Anterior cingulate cortex (tissue), 58 donors: ENCODE data around the gene INTS12.
"Not testable (repeated sequence)": the region's sequence is repeated elsewhere in the genome, so short reads cannot be mapped to it uniquely, and the experiment has no call there.

Experiments used
- DNase-seq, 58 donors: peaks; one replicate each; lab custom pipeline; 2025; lab: John Stamatoyannopoulos, UW

The INTS12 gene

DNA sequence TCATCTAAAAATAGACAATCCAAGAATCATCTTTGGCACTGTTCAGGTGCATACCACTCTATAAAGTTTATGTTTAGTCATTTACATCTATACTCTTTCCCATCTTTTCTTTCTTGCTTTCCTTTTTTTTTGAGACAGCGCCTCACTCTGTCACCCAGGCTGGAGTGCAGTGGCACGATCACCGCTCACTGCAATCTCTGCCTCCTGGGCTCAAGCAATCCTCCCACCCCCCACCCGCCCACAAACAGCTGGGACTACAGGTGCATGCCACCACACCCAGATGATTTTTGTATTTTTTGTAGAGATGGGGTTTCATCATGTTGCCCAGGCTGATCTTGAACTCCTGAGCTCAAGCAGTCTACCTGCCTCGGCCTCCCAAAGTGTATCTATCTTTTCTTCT lies 13.7 kb downstream of the INTS12 start:
- not testable (repeated sequence) for DNase-seq

DNA sequence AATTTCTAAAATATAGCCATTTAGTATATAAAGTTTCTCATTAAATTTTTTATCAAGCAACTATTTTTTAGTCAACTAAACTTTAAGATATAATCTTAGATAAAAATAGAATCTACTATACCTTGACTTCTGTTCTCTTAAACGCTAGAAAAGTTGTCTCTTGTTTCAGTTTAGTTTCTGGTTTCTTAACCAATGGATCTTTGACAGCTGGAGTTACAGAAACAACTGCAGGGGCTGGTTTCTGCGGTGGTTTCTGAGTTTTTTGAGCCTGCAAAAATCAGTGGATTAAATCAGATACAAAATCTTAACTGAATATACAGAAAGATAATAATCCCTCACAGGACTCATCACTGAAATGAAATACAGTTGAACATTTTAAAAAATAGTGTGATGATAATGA lies 21.9 kb downstream of the INTS12 start:
- no peak for DNase-seq

DNA sequence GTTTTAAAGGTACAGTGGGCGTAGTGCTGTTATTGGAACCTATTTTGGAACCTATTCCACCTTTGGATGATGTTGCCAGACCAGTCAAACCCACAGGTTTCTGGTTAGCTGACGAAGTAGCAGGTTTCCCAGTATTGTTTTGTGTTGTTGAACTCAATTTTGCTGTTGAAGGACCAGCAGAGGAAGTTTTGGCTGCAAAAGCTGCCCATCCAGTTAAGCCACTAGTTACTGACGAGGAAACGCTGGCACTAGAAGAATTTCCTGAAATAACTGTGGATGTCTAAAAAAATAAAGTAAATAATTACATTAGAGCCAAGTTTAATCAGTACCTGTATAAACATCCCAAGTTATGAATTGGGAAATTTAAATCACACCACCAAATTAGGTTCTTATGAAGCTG lies 25.5 kb downstream of the INTS12 start:
- no peak for DNase-seq

DNA sequence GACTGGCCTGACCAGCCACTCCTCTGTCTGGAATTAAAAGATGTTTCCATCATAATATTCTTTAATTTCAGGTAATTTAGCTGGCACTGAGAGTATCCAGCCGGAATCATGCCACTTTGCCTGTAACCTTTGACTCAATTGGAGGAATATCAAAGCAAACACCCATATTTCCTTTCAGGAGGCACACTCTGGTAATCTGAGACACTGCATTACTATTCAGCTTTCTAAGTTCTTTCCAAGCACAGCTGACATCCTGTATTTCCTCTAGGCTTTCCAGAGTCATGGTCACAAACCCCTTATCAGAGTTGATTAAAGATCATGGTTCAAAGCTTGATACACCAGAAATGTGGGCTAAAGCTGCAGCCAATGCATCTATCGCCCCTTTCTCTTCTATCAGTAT lies 29.3 kb downstream of the INTS12 start:
- no peak for DNase-seq

DNA sequence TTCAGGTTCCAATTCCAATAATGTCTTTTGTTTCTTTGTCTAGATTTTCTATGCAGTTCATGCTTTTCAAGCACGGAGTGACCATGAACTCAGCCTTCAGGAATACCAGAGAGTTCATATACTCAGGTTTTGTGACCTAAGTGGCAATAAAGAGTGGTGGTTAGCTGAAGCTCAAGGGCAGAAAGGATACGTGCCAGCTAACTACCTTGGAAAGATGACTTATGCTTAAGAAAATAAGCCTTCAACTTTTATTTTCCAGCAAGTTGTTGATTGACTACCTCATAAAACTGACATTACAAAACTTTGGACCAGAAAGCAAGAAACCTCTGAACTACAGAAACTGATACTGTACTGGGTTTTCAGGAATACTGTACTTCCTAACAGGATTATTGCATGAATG lies 30.8 kb downstream of the INTS12 start:
- no peak for DNase-seq

DNA sequence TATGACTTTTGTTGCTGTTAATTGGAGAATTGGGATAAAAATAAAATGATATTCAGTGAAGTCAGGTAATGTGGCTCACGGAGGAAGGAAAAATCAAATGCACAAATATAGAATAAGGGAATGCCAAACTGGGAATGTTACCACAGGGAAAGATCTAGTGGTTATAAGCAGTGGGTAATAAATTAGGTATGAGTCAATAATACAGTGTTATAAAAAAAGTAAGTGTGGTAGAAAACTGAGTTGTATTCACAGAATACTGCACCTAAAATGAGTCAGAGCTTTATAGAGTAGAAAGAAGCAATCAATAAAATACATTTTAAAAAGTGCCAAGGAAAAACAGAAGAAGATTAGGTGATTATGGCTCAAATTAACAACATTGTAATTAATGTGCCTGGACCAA lies 34.5 kb downstream of the INTS12 start:
- no peak for DNase-seq

DNA sequence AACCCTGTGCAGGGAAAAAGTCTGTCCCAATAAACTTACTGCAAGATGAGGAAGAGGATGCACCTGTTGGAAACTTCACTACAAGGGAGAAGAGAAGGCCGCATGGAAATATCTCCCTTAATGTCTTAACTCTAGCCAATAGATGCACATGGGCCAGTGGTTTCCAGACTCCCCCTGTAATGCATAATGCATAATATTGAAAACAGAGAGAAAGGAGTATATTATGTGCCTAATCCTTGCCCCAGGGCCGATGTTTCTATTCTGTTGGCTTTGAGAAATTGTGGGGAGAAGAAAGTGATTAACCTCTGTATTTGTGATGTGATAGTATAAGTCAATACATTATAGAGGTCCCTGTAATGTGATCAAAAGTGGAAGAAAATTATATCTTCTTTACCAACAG lies 37.2 kb downstream of the INTS12 start:
- no peak for DNase-seq

DNA sequence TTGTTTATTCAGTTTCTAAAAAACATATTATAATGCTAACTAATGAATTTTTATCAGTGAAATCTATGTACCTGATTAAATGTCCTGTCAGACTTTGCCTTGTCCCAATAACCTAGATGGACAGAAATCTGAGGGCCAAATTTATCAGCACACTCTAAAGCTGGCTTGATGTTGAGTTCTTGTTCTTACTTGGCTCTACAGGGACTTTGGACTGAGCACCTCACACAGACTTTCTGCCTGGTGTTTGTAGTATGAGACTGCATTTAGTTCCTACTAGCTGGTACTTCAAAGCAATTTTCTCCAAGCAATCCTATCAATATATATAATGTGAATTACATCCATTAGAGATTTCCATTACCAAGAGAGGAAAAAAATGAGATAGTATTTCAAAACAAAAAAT lies 37.8 kb downstream of the INTS12 start:
- DNase-seq, result no peak

DNA sequence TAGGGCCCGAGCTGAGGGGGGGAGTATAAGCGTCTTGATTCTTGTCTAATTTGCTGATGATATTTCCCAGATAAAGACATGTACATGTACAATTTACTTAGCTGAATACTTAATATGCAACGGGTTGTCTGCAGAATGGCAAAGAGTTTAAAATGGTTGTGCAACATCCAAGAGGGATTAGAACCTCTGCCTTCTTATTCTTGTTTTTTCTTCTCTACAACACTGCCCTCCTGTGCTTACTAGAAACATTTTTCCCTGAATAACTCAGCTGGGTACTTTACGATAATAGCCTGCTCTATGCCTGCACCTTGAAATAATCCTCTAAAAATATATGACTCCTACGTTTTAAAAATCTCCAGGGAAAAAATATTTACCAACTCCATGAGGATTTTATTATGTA lies 41.8 kb downstream of the INTS12 start:
- no peak for DNase-seq

DNA sequence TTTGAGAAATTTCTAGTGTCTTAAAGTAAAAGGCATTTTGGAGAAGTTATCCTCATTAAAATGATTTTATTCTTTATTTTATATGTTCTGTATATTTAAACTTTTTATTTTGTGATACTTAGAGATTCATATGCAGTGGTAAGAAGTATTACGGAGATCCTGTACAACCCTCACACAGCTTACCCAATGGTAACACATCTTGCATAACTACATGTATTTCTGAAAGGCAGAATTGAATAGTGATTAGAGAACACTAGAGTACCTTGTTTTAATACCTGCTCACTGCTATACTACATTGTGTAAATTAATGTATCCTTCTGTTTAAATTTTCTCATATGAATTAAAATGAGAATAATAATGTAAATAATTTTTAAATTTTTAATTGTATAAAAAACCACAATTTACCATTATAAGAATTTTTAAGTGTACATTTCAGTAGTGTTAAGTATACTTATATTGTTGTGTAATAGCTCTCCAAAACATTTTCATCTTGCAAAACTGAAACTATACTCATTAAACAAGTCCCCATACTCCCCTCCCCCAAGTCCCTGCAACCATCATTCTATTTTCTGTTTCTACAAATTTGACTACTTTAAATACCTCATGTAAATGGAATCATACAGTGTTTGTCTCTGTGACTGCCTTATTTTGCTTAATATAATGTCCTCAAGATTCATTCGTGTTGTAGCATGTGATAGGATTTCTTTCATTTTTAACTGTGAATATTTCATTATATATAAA lies 45.4 kb downstream of the INTS12 start:
- no peak for DNase-seq

DNA sequence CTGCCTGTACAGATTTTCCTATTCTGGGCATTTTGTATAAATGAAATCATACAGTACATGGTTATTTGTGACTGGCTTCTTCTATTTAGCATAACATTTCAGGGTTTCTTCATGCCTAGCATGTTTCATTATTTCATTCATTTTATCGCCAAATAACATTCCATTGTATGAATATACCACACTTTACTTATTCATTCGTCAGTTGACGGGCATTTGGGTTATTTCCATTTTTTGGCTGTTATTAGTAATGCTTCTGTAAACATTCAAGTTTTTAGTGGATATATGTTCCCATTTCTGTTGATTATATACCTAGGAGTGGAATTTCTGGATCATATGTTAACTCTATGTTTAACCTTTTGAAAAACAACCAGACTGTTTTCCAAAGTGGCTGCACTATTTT lies 47.5 kb downstream of the INTS12 start:
- DNase-seq, result no peak

DNA sequence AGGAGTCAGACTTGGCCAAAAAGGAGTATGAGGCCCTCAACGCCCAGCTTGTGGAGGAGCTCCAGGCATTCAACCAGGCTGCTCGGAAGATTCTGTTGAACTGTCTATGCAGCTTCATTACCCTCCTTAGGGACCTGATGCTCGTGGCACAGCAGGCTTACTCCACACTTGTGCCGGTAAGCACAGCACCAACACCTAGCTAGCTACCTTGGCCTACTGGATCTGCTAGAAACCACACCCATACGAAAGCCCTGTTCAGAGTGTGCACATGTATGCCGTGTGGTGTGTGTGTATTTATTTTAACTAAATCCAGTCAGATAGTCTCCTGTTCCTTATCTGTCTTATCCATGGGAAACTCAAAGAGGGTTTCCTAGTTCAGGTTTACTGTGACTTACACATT lies 49.3 kb downstream of the INTS12 start:
- DNase-seq, result no peak

DNA sequence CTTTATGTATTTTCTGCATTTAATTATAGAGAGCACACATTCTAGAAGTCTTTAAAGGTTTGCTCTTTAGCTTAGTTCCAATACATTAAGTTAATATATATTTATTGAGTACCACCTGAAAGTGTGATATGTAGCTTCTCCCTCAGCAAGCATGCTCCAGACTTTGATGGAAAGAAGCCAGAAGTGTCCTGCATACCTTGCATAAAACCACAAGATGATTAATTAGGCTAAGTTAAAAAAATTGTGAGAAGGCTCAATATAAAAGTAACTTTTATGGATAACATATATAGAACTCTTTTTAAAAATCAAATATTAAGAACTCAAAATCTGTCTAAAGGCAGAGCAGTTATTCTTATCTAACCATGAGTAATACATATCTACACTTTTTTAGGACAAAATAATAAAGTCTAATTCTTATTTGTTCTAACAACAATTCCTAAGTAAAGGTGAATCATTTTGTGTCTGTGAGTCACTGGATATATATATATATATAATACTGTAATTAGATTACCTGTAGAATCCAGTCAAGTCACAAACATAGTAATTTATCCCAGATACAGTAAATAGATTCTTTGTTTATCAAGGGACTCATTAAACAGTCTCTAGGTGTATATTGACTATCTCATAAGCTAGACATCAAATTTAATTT lies 51.2 kb downstream of the INTS12 start:
- DNase-seq, result no peak

DNA sequence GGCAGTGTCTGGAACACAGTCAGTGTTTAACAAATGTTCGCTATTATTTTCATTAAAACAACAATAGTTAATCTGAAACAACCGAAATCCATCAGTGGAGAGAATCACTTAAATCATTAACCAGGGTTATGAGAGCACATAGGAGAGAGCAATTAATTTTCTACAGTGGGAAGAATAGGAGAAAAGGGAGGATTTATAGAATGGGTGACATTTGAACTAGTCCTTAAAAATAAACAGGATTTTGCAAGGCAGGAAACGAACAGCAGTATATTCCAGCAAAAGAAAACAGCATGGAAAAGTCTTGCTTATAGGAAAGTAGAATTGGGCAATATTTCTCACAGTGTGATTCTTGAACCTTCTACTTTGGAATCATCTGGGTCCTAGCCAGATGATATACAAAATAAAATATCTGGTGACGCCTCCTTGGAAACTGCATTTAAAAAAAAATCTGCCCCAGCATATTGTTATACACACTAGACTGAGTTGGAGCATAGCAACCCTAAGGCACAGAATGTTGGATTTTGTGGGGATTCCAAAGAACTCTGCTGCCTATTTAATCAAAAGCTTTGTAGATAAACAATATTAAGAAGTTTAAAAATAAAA lies 56.1 kb downstream of the INTS12 start:
- DNase-seq, result no peak

DNA sequence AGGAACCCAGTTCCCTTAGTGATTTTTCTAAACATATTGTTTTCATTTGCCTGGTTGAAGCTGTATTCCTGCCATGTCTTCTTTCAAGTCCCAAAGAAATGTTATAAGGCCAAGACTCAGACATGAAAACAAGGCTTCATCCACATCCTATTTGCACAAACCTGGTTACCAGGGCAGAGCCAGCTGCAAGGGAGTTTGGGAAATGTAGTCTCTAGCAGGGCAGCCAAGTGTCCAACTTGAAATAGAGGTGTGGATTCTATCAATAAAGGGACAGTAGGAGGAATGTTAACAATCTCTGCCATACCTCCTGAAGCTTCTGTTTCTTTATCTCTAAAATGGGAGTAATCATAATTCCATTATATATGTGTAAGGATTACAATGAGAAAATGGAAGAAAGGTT lies 56.6 kb downstream of the INTS12 start:
- no peak for DNase-seq

DNA sequence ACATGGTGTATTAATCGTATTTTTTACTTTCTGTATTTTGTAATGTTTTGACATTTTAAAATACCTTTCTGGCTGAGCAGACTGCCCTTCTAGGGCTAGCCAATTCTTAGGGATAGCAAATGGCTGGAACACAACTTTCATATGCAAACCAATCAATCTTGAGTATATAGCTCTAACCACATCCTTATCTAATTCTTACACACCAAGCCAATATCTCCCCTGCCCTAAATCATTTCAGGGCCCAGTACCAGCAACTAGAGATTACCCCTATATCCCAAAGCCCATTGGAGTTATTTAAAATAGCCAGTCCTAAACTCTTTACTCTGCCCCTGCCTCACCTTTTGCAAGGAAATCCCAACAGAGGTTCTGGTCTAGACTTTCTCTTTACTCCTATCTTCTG lies 58.3 kb downstream of the INTS12 start:
- no peak for DNase-seq

DNA sequence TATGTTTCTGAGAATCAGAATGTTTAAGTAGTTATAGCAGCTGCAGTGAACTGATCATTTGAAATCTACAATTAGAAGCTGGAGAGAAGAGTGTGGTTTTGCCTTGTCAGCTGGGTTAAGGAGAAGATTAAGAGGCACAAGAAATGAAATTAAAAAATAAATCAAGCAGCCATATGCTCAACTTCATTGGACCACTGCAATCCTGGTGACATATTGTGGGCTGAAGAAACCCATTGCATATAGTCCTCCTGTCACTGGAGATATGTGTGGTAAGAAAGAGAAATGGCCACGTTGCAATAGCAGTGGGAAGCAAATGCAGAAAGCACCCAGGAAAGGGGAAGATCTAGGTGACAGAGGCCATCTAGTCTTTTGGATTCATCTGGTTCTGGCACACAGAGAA lies 63.0 kb downstream of the INTS12 start:
- no peak for DNase-seq

DNA sequence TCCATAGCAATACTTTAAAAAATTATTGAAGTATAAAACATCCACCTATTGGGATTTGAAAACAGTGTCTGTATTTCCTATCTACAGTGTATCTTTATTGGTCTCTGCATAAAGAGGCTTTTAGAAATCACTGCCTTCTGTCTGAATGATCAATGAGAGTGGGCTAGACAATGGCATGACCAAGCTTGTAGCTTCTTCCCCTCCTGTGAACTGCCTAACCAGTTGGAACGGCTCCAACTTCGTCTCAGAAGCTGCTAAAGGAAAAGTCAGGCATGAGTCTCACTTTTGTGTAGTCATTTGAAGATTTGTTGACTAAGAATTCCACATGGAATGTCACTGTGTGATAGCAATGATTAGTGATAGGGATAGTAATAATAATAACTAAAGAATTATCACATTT lies 64.2 kb downstream of the INTS12 start:
- DNase-seq, result no peak

DNA sequence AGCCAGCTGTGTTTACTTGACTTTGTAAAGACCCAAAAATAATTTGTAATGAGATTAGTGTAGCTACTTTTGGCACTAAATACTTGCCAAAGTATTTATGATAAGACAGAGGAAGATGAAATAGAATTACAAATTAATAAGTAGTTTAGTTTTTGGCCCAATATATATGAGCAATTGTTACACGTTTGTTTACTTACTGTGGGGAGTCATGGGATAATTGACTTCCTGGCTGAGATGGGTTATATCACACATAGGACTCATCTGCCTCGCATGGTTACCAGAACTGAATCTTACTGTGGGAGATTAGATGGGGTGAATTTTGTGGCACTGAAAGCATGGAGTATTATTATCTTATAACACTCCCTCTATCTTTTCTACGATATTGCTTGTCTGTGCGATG lies 66.6 kb downstream of the INTS12 start:
- DNase-seq, result no peak

DNA sequence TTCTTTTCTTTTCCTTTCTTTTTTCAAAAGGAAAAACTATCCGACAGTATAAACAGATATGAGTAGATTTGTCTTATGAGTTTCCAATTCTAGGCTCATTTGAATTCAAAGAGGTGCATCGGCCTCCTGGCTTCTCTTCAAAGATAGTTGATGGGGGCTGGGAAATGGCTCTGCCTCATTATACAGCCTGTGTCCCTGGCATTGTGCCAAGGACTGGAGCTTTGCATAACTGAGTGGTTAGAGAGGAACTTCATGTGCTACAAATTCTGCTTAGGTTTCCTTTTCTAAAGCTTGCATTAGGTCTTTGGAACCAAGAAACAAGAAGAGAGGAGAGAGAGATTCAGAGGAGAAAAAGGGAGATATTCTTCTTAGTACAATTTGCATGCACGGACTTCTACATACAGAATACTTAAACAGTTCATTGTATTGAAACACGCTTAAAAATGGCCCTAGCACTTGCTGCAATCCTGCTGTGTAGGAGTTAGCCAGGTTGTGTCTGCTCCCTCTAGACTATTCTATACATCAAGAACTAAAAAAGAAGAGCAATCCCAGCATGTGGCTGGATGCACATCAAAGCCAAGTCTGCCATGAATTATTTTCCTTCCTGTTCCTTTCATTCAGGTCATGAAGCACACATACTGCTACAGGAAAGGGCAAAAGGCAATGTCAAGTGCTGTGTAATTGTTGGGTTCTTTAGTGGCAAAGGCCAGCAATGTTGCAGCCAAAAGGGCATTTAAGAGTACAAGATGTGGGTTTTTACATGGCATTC lies 70.9 kb downstream of the INTS12 start:
- peak in 55 of 58 donors; percentile 2 to 92 (median 63) for DNase-seq

DNA sequence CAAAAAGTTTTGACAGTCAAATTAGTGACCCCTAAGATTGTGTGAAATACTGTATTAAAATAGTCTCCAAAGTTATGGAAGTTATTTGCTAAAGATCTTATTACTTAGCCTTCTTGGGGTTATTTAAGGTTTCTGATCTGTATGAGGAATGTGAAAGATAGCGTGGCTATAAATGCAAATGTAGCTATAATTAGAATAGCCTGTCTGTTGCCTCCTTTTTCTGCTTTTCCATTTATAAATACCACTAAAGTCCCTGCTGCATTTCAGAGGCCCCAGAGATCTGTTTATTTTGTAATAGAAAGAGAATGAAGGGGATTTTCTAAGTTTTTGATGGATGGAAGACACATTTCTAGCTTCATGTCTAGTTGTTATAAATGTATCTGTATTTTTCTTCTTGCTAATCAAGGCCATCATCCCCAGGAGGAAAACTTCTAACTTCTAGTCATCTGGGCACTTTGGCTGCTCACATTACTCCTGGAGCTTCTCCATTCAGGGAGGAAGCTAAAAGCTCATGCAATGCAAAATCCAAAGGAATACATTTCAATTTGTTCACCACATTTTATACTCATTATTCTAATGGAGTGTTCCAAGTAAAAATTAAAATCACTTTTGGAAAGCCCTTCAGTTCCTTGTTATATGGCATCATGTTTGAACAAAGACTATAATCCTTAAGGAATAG lies 73.9 kb downstream of the INTS12 start:
- no peak for DNase-seq
